ENCODE data around the gene GPR4. TPM values are rescaled to one million over a fixed set of nuclear protein-coding genes. Genes with fewer than 3 reads are reported as not detected.

The GPR4 gene
- total RNA-seq, 1 donor from 2014 or later: not detected

DNA sequence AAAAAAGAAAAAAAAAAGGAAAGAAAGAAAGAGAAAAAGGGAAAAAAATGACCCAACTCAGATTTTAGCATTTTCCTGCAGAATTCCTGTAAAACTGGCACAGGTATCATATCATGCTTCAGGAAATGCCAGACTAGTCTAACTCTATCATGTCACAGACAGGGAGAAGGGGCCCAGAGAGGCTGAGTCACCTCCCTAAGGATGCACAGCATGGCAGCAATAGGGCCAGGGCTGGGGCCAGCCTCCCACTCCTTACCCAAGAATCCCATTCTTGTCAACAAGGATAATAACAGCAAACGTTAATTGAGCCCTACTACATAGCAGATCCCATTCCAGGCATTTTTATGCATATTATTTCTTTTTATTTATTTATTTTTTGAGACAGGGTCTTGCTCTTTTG is 8.5 kb downstream of the GPR4 start:
- no peak overlapping the region for H3K4me3 Mint-ChIP-seq
- DNase-seq (no peak), ATAC-seq (ENCODE audit: low read depth) (no peak)
- POLR2A ChIA-PET: interaction anchor here (0.7 kb wide), 1 partner anchor 176 kb away, joined by 5 read pairs; no protein-coding TSS in a partner anchor
- H3K4me1 Mint-ChIP-seq: peaks cover 10% of the 10 kb centered on the region
- H3K9me3 Mint-ChIP-seq: no peaks in the 10 kb centered on the region
- intact Hi-C loops (cut with micrococcal nuclease): no loop called here
- TF ChIP-seq, protein P1, sequence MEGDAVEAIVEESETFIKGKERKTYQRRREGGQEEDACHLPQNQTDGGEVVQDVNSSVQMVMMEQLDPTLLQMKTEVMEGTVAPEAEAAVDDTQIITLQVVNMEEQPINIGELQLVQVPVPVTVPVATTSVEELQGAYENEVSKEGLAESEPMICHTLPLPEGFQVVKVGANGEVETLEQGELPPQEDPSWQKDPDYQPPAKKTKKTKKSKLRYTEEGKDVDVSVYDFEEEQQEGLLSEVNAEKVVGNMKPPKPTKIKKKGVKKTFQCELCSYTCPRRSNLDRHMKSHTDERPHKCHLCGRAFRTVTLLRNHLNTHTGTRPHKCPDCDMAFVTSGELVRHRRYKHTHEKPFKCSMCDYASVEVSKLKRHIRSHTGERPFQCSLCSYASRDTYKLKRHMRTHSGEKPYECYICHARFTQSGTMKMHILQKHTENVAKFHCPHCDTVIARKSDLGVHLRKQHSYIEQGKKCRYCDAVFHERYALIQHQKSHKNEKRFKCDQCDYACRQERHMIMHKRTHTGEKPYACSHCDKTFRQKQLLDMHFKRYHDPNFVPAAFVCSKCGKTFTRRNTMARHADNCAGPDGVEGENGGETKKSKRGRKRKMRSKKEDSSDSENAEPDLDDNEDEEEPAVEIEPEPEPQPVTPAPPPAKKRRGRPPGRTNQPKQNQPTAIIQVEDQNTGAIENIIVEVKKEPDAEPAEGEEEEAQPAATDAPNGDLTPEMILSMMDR (IDR thresholded peaks at IDR 0.05): no peak
- H3K27ac Mint-ChIP-seq: no peak overlapping the region
- H3K27me3 Mint-ChIP-seq: peaks cover 55% of the 10 kb centered on the region
- H3K36me3 Mint-ChIP-seq (ENCODE audit: low read depth): no peaks in the 10 kb centered on the region
- CTCF ChIA-PET: no interaction called here

- intact Hi-C loops (cut with micrococcal nuclease): no loop called here
- CTCF ChIA-PET: no interaction called here
- Mint-ChIP-seq H3K27me3 (peaks cover 47% of the 10 kb centered on the region), H3K27ac (no peak overlapping the region), H3K4me1 (no peaks in the 10 kb centered on the region), H3K4me3 (no peak overlapping the region), H3K36me3 (ENCODE audit: low read depth) (no peaks in the 10 kb centered on the region), H3K9me3 (no peaks in the 10 kb centered on the region)
- no peak for ATAC-seq (ENCODE audit: low read depth)
- TF ChIP-seq, protein P1 (IDR thresholded peaks at IDR 0.05): no peak
- POLR2A ChIA-PET: interaction anchor here (0.6 kb wide), 1 partner anchor 8 kb away, joined by 4 read pairs; no protein-coding TSS in a partner anchor
- DNase-seq: no peak
These were observed 9.6 kb downstream of the GPR4 start for GRCh38 chr19:45592366-45592765.

DNA sequence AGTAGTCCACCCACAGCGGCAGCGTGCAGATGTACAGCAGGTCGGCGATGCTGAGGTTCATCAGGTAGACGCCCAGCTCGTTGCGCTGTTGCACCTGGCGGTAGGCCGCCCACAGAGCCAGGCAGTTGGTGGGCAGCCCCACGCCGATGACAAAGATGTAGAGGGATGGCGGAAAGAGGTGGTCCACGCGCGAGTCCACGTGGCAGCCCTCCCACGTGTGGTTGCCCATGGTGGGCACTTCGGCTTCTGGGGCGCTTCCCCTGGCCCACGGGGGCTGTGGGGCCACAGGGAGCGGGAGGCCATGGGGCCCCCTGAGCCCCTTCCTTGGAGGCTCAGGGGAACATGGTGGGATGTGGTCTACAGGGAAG is 10.4 kb downstream of the GPR4 start:
- TF ChIP-seq, protein P1 (IDR thresholded peaks at IDR 0.05): no peak
- ChIA-PET CTCF (no interaction called here), POLR2A (interaction anchor here (0.5 kb wide), 1 partner anchor 11 kb away, joined by 3 read pairs; the partner anchor contains the start of gene GPR4)
- intact Hi-C loops (cut with micrococcal nuclease): no loop called here
- ATAC-seq (ENCODE audit: low read depth) (no peak), DNase-seq (no peak)
- Mint-ChIP-seq H3K27ac (no peak overlapping the region), H3K4me3 (no peak overlapping the region), H3K4me1 (no peaks in the 10 kb centered on the region), H3K9me3 (no peaks in the 10 kb centered on the region), H3K27me3 (peaks cover 42% of the 10 kb centered on the region), H3K36me3 (ENCODE audit: low read depth) (no peaks in the 10 kb centered on the region)

- DNase-seq: no peak
- Mint-ChIP-seq H3K4me3 (no peak overlapping the region), H3K36me3 (ENCODE audit: low read depth) (no peaks in the 10 kb centered on the region), H3K27me3 (peaks cover 37% of the 10 kb centered on the region), H3K9me3 (no peaks in the 10 kb centered on the region), H3K27ac (no peak overlapping the region), H3K4me1 (no peaks in the 10 kb centered on the region)
- intact Hi-C loops (cut with micrococcal nuclease): no loop called here
- peak; percentile 69 for ATAC-seq (ENCODE audit: low read depth)
- TF ChIP-seq, protein P1 (IDR thresholded peaks at IDR 0.05): no peak
- ChIA-PET CTCF (interaction anchor here (0.6 kb wide), 1 partner anchor 101 kb away, joined by 3 read pairs; the partner anchor contains the start of gene QPCTL), POLR2A (interaction anchor here (0.5 kb wide), 1 partner anchor 11 kb away, joined by 3 read pairs; the partner anchor contains the start of gene GPR4)
These were observed 10.9 kb downstream of the GPR4 start for GRCh38 chr19:45591004-45591637.

DNA sequence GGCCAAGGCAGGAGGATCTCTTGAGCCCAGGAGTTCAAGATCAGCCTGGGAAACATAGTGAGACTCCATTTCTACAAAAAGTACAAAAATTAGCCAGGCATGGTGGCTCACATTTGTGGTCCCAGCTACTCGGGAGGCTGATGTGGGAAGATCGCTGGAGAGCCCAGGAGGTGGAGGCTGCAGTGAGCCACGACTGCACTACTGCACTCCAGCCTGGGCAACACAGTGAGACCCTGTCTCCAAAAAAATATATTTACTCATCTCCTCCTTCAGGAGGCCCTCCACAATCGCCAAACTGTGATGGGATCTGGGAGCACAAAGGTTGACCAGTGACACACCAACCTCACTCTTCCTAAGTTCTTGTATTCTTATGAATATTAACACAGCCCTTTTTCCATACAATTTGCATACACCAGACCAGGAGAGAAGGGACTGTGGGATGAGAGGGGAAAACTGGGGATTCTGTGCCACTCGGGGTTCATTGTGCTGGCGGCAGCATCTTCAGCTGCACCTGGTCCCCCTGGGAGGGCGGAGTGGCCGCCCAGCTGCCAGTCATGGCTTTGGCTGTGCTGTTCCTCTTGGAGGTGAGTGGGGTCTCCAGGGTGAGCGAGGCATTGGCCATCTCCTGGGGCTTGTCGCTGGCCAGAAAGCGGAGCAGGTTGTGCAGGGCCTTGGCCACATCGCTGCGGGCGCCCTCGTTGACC is 11.6 kb downstream of the GPR4 start:
- Mint-ChIP-seq H3K36me3 (ENCODE audit: low read depth) (no peaks in the 10 kb centered on the region), H3K4me1 (no peaks in the 10 kb centered on the region), H3K4me3 (no peak overlapping the region), H3K27me3 (peaks cover 32% of the 10 kb centered on the region), H3K9me3 (no peaks in the 10 kb centered on the region), H3K27ac (no peak overlapping the region)
- intact Hi-C loops (cut with micrococcal nuclease): no loop called here
- POLR2A ChIA-PET: no interaction called here
- DNase-seq (no peak), ATAC-seq (ENCODE audit: low read depth) (no peak)
- TF ChIP-seq, protein P1 (IDR thresholded peaks at IDR 0.05): no peak
- CTCF ChIA-PET: interaction anchor here (0.6 kb wide), 1 partner anchor 102 kb away, joined by 3 read pairs; the partner anchor contains the start of gene QPCTL

Data from activated B cell treated with CpG ODN at 0.5 μM for 24 hours (primary cell).